Measurements from ENCODE around the gene CYP46A1. TPM values are rescaled to one million over a fixed set of nuclear protein-coding genes. Genes with fewer than 3 reads are reported as not detected.

Gene CYP46A1
- total and polyA plus RNA-seq, 2 donors (not counting 1 experiment from before 2014, with no cell fraction given), result 0.11 to 0.33 TPM

DNA sequence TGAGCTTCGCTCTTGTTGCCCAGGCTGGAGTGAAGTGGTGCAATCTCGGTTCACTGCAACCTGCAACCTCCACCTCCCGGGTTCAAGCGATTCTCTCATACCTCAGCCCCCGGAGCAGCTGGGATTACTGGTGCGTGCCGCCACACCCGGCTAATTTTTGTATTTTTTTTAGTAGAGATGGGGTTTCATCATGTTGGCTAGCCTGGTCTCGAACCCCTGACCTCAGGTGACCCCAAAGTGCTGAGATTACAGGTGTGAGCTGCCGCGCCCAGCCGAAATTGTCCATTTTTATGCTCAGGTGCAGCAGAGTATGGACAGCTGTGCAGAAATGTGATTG is 19.2 kb upstream of the CYP46A1 start:
- H3K9me3 ChIP-seq (ENCODE audit: control insufficient read depth, insufficient read depth, low read depth, low read length), result no peaks in the 10 kb centered on the region
- no peak overlapping the region for H2AFZ ChIP-seq (ENCODE audit: low read length)
- no peak overlapping the region for H3K9ac ChIP-seq (ENCODE audit: insufficient read depth, low read length)
- no peaks in the 10 kb centered on the region for H3K36me3 ChIP-seq (ENCODE audit: control insufficient read depth, insufficient read depth, low read length)
- no peaks in the 10 kb centered on the region for H4K20me1 ChIP-seq (ENCODE audit: control insufficient read depth, extremely low read depth, insufficient read depth, low read length)
- H3K27ac ChIP-seq (ENCODE audit: insufficient read depth, low read length), result no peak overlapping the region
- H3K4me2 ChIP-seq (ENCODE audit: extremely low read depth, insufficient read depth, low read length), result no peak overlapping the region
- no peaks in the 10 kb centered on the region for H3K79me2 ChIP-seq (ENCODE audit: control insufficient read depth, insufficient read depth, low read length)
- no peak for TF ChIP-seq EZH2 (IDR thresholded peaks at IDR 0.05; ENCODE audit: low read length, missing control alignments)
- TF ChIP-seq, protein P1, sequence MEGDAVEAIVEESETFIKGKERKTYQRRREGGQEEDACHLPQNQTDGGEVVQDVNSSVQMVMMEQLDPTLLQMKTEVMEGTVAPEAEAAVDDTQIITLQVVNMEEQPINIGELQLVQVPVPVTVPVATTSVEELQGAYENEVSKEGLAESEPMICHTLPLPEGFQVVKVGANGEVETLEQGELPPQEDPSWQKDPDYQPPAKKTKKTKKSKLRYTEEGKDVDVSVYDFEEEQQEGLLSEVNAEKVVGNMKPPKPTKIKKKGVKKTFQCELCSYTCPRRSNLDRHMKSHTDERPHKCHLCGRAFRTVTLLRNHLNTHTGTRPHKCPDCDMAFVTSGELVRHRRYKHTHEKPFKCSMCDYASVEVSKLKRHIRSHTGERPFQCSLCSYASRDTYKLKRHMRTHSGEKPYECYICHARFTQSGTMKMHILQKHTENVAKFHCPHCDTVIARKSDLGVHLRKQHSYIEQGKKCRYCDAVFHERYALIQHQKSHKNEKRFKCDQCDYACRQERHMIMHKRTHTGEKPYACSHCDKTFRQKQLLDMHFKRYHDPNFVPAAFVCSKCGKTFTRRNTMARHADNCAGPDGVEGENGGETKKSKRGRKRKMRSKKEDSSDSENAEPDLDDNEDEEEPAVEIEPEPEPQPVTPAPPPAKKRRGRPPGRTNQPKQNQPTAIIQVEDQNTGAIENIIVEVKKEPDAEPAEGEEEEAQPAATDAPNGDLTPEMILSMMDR (conservative IDR thresholded peaks at IDR 0.05 in 1 of 2, IDR thresholded peaks at IDR 0.05 in 1 of 2; ENCODE audit: low read depth in 1 of 2, low read length in 2 of 2), result no peak
- no peaks in the 10 kb centered on the region for H3K4me1 ChIP-seq (ENCODE audit: control insufficient read depth, extremely low read depth, insufficient read depth, low read length)
- H3K4me3 ChIP-seq (replicated peaks in 1 of 4; ENCODE audit: control extremely low read depth in 1 of 4, insufficient read depth in 1 of 4, low read depth in 3 of 4, low read length in 4 of 4), result no peak overlapping the region
- DNase-seq (ENCODE audit: low read depth in 2 of 2), result no peak
- H3K27me3 ChIP-seq (ENCODE audit: control insufficient read depth, insufficient read depth, low read length), result no peaks in the 10 kb centered on the region

DNA sequence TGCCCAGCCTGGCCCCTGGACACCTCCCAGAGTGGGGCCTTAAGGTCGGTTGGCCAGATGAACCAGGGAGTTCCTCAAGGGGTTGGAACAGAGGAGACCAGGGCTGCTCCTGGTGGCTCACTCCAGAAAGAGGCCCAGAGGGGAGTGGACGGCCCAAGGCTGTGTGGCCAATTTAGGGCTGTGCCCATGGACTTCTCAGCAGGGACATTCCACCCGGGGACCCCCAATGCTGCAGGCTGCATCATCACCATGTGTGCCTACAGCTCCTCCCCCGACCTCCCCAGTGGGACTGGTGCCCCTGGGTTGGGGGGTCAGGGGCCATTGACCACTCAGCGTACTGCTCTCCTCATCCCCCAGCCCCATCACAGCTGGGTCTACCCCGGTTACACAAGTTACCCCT is 17.6 kb upstream of the CYP46A1 start:
- H2AFZ ChIP-seq (ENCODE audit: low read length), result no peak overlapping the region
- no peak for DNase-seq (ENCODE audit: low read depth in 2 of 2)
- TF ChIP-seq EZH2 (IDR thresholded peaks at IDR 0.05; ENCODE audit: low read length, missing control alignments), result no peak
- TF ChIP-seq, protein P1 (conservative IDR thresholded peaks at IDR 0.05 in 1 of 2, IDR thresholded peaks at IDR 0.05 in 1 of 2; ENCODE audit: low read depth in 1 of 2, low read length in 2 of 2), result no peak

DNA sequence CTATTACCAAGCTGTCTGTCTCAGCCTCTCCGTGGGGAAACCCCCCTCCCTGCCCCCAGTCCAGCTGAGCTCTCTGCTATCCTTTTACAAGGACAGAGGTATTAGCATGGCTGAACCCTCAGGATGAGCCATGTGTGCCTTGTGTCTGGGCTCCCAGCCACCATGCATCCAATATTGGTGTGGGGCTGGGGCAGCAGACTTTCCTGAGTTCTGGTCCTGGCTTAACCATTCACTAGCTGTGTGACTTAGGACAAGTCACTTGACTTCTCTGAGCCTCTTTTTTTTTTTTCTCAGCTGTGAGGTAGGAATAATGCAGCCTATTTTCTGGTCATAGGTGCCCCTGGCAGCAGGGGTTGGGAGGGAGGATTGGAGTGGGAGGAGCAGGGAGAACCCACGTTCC is 17.1 kb upstream of the CYP46A1 start:
- Histone ChIP-seq H2AFZ (ENCODE audit: low read length) (no peak overlapping the region), H3K4me1 (ENCODE audit: control insufficient read depth, extremely low read depth, insufficient read depth, low read length) (no peaks in the 10 kb centered on the region), H3K4me3 (replicated peaks in 1 of 4; ENCODE audit: control extremely low read depth in 1 of 4, insufficient read depth in 1 of 4, low read depth in 3 of 4, low read length in 4 of 4) (no peak overlapping the region), H3K27ac (ENCODE audit: insufficient read depth, low read length) (no peak overlapping the region), H3K9me3 (ENCODE audit: control insufficient read depth, insufficient read depth, low read depth, low read length) (no peaks in the 10 kb centered on the region), H4K20me1 (ENCODE audit: control insufficient read depth, extremely low read depth, insufficient read depth, low read length) (no peaks in the 10 kb centered on the region), H3K79me2 (ENCODE audit: control insufficient read depth, insufficient read depth, low read length) (no peaks in the 10 kb centered on the region), H3K27me3 (ENCODE audit: control insufficient read depth, insufficient read depth, low read length) (no peaks in the 10 kb centered on the region), H3K9ac (ENCODE audit: insufficient read depth, low read length) (no peak overlapping the region), H3K36me3 (ENCODE audit: control insufficient read depth, insufficient read depth, low read length) (no peaks in the 10 kb centered on the region), H3K4me2 (ENCODE audit: extremely low read depth, insufficient read depth, low read length) (no peak overlapping the region)
- no peak for TF ChIP-seq EZH2 (IDR thresholded peaks at IDR 0.05; ENCODE audit: low read length, missing control alignments)
- TF ChIP-seq, protein P1 (conservative IDR thresholded peaks at IDR 0.05 in 1 of 2, IDR thresholded peaks at IDR 0.05 in 1 of 2; ENCODE audit: low read depth in 1 of 2, low read length in 2 of 2), result no peak
- no peak for DNase-seq (ENCODE audit: low read depth in 2 of 2)

More for the DNA sequence above, 17.6 kb upstream of the CYP46A1 start:
- H3K4me3 ChIP-seq (replicated peaks in 1 of 4; ENCODE audit: control extremely low read depth in 1 of 4, insufficient read depth in 1 of 4, low read depth in 3 of 4, low read length in 4 of 4), result no peak overlapping the region
- no peaks in the 10 kb centered on the region for H3K79me2 ChIP-seq (ENCODE audit: control insufficient read depth, insufficient read depth, low read length)
- no peaks in the 10 kb centered on the region for H3K27me3 ChIP-seq (ENCODE audit: control insufficient read depth, insufficient read depth, low read length)
- H4K20me1 ChIP-seq (ENCODE audit: control insufficient read depth, extremely low read depth, insufficient read depth, low read length), result no peaks in the 10 kb centered on the region
- no peak overlapping the region for H3K27ac ChIP-seq (ENCODE audit: insufficient read depth, low read length)
- no peaks in the 10 kb centered on the region for H3K9me3 ChIP-seq (ENCODE audit: control insufficient read depth, insufficient read depth, low read depth, low read length)
- no peak overlapping the region for H3K9ac ChIP-seq (ENCODE audit: insufficient read depth, low read length)
- no peak overlapping the region for H3K4me2 ChIP-seq (ENCODE audit: extremely low read depth, insufficient read depth, low read length)
- H3K36me3 ChIP-seq (ENCODE audit: control insufficient read depth, insufficient read depth, low read length), result no peaks in the 10 kb centered on the region
- no peaks in the 10 kb centered on the region for H3K4me1 ChIP-seq (ENCODE audit: control insufficient read depth, extremely low read depth, insufficient read depth, low read length)
